WERI-Rb-1 (cell line): Measurements from ENCODE around the gene SHISA8.

Experiments
- DNase-seq: peaks from one replicate; pipeline ENCODE4 v3.0.0-alpha.2; 2020
- H3K27ac ChIP-seq: fragments of 250-450 bp; sonication (Bioruptor Pico); 2 replicates; pipeline ENCODE4 v1.5.1; 2020; ENCODE audit warnings: mild to moderate bottlenecking, moderate library complexity
- H3K27me3 ChIP-seq: fragments of 250-450 bp; sonication (Bioruptor Pico); 2 replicates; pipeline ENCODE4 v1.5.1; 2021; ENCODE audit warnings: mild to moderate bottlenecking, low read depth, moderate library complexity; ENCODE audit not compliant: insufficient read depth, severe bottlenecking
- H3K36me3 ChIP-seq: fragments of 250-450 bp; sonication (Bioruptor Pico); 2 replicates; pipeline ENCODE4 v1.5.1; 2020; ENCODE audit warnings: mild to moderate bottlenecking, moderate library complexity
- H3K4me3 ChIP-seq: 2 replicates; pipeline ENCODE4 v1.5.1; 2011; ENCODE audit warnings: low read depth, mild to moderate bottlenecking, control low read depth, low read length
- H3K9me3 ChIP-seq: fragments of 250-450 bp; sonication (Bioruptor Pico); 2 replicates; pipeline ENCODE4 v1.5.1; 2021; ENCODE audit warnings: mild to moderate bottlenecking, moderate library complexity; ENCODE audit not compliant: severe bottlenecking
- TF ChIP-seq, protein P1 (sequence below): IDR thresholded peaks from 2 replicates; pipeline ENCODE4 v1.5.1; 2011; ENCODE audit warnings: low read depth, mild to moderate bottlenecking, control low read depth, inconsistent platforms, low read length

SHISA8 gene

DNA sequence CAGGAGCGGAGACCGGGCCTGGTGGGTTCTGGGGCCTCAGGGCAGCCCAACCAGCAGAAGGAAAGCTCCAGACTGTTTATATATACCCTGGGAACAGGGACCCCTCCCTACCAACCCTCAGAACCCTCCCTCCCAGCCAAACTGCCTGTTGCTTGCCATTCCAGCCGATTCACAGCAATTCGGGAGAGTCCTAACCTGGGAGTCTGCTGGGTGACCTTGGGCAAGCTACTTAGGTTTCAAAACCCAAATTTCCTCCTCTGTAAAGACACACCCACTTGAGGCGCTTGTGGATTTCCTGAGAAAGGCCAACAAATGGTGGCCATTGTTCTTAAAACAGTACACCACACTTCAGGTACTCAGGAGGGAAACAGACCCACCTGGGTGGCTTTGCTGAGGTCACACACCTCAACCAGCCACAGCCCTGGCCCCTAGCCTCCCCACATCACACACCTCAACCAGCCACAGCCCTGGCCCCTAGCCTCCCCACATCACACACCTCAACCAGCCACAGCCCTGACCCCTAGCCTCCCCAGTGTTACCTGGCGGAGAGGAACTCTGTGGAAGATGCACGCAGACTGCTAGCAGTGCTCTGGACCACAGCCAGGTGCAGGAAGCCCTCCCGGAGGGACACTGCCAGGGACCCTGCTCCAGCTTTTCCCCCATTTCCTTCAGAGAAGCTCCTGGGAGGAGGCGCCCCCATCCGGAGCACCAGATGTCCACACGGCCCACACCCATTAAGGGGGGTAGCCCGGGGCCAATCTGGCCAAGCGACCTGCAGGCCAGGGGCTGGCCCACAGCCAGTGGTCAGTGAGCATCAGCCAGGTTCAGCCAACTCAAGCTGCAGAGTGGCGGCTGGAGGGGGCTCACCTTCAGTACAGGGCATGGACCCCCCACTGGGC lies 6.2 kb downstream of the SHISA8 start:
- peak; percentile 71 for DNase-seq
- Histone ChIP-seq H3K36me3 (peaks cover 32% of the 10 kb centered on the region), H3K27me3 (peaks cover 12% of the 10 kb centered on the region), H3K4me3 (no peak overlapping the region), H3K9me3 (no peaks in the 10 kb centered on the region), H3K27ac (no peak overlapping the region)
- TF ChIP-seq, protein P1, sequence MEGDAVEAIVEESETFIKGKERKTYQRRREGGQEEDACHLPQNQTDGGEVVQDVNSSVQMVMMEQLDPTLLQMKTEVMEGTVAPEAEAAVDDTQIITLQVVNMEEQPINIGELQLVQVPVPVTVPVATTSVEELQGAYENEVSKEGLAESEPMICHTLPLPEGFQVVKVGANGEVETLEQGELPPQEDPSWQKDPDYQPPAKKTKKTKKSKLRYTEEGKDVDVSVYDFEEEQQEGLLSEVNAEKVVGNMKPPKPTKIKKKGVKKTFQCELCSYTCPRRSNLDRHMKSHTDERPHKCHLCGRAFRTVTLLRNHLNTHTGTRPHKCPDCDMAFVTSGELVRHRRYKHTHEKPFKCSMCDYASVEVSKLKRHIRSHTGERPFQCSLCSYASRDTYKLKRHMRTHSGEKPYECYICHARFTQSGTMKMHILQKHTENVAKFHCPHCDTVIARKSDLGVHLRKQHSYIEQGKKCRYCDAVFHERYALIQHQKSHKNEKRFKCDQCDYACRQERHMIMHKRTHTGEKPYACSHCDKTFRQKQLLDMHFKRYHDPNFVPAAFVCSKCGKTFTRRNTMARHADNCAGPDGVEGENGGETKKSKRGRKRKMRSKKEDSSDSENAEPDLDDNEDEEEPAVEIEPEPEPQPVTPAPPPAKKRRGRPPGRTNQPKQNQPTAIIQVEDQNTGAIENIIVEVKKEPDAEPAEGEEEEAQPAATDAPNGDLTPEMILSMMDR, result peak; percentile 42; the same call in 1 of the 2 replicates

DNA sequence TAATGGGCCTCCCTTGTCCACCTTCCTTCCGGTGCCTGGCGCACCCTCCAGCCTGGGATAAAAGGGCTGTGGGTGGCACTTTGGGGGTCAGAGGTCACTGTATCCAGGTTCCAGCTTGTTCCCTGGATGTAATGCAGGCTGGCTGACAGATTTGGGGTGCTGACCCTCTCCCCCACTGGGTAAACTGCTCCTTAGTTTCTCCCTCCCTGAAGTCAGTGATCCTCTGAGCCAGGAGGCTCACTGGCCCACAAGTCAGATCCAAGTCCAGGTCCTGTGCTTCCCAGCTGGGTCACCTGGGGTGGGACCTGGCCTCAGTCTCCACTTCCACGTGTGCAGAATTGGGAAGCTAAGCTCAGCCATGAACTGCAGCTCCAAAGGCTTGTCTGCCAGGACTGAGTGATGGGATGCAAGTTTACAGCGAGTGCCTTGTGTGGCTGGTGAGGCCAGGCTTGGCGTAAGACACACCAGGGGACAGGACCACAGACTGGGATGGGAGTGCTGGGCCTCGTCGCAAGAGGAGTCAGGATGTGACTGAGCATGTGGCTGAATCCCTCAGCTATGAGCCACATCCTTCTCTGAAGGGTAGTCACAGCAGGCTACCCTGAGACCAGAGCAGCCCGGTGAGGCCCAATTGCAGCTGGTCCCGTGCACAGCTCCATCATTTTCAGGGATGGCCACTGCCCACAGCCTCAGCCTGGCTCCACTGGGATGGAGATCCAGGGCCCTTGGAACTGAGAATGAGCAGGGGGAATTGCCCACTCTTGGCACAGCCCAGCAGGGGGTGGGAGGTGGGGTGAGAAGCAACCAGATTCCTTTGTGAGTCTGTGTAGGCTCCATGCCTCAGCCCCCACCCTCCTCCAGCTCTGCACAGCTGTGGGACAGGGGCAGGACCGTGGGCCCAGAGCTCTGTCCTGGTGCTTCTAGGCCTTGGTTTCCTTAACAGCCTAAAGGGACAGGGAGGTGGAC lies 7.2 kb downstream of the SHISA8 start:
- TF ChIP-seq, protein P1, result no peak
- H3K36me3 ChIP-seq, result peaks cover 42% of the 10 kb centered on the region
- peaks cover 4% of the 10 kb centered on the region for H3K27me3 ChIP-seq
- no peak overlapping the region for H3K27ac ChIP-seq
- no peak for DNase-seq
- H3K4me3 ChIP-seq, result no peak overlapping the region
- H3K9me3 ChIP-seq, result no peaks in the 10 kb centered on the region

DNA sequence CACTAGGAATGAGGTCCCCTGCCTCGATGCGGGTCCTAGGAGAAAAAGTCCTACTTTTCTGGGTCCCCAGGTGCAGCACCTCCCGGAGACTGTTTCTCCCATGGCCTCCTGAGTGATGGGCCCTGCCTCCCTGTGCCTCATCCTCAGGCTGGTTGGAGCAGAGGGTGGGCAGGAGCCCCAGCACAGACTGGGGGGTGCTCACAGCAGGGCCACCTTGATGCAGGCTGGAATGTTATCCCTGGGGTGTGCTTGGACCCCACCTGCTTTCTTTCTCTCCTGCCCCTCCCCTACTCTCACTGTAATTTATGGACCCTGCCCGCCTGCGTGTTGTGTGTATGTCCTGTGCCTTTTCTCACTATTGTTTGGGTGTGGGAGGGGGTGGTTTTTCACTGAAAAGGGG lies 8.1 kb downstream of the SHISA8 start:
- Histone ChIP-seq H3K27me3 (no peaks in the 10 kb centered on the region), H3K36me3 (peaks cover 43% of the 10 kb centered on the region), H3K4me3 (no peak overlapping the region), H3K27ac (no peak overlapping the region), H3K9me3 (no peaks in the 10 kb centered on the region)
- no peak for DNase-seq
- TF ChIP-seq, protein P1, result no peak

DNA sequence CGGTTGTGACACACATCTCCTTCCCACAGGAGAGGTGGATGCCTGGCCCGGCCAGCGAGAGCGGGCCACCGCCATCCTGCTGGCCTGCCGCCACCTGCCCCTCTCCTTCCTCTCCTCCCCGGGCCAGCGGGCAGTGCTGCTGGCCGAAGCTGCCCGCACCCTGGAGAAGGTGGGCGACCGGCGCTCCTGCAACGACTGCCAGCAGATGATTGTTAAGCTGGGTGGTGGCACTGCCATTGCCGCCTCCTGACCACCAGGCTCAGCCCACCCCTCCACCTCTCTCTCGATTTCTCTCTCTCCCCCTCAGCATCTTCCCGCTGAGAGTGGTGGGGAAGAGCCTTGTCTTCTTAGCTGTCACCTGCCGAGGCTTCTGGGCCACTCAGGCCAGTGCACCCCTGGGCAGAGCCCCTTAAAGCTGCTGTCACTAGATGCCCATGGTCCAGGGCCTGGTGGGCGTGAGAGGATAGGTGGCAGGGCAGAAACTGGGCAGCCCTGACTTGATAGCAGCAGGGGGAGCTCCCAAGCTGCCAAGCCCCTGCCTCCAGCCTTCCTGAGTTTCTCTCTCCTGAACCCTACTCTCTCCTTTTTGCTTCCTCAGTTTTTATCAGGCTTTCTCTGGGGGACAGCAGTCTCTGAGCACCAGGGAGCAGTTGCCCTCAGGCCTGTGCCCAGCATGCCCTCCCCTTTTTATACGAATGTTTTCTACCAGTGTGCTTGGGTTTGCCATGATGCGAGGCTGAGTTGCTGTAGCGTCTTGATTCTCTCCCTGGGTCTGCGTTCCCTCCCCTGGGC lies 9.3 kb downstream of the SHISA8 start:
- peaks cover 53% of the 10 kb centered on the region for H3K36me3 ChIP-seq
- TF ChIP-seq, protein P1, result no peak

More for the DNA sequence above, 9.3 kb downstream of the SHISA8 start:
- Histone ChIP-seq H3K27ac (no peak overlapping the region), H3K9me3 (no peaks in the 10 kb centered on the region), H3K4me3 (no peak overlapping the region), H3K27me3 (no peaks in the 10 kb centered on the region)
- DNase-seq, result no peak
